Urinary bladder (tissue), 4 donors: Measurements from ENCODE around the gene ZC3H7B. TPM values are rescaled to one million over a fixed set of nuclear protein-coding genes. Genes with fewer than 3 reads are reported as not detected.

Experiments used
- DNase-seq: peaks from one replicate; pipeline ENCODE4 v3.0.0-alpha.2; 2015; ENCODE audit errors: extremely low spot score
- H3K27ac ChIP-seq: one replicate; pipeline ENCODE4 v1.5.1; 2013; ENCODE audit warnings: low read depth, mild to moderate bottlenecking, moderate library complexity
- H3K36me3 ChIP-seq: one replicate; pipeline ENCODE4 v1.6.1; 2013; ENCODE audit warnings: mild to moderate bottlenecking, moderate library complexity; ENCODE audit not compliant: insufficient read depth
- H3K4me1 ChIP-seq: one replicate; pipeline ENCODE4 v1.6.1; 2013; ENCODE audit warnings: mild to moderate bottlenecking, moderate library complexity; ENCODE audit not compliant: insufficient read depth
- H3K4me3 ChIP-seq: one replicate; pipeline ENCODE4 v1.5.1; 2013; ENCODE audit warnings: low read depth, low read length
- WGBS: extraction: QIAGEN DNeasy Blood & Tissue Kit; methylation state at CpG from one replicate; pipeline ENCODE4 v1.1.7; 2013; 5-methylcytosine and 5-hydroxymethylcytosine counted together
- polyA plus RNA-seq: library from polyadenylated mRNA; stranded (reverse); fragments of 200-250 nt; gene quantifications from one replicate; pipeline ENCODE4 v1.2.3, GENCODE V29; 2013
- total RNA-seq: library from RNA; depleted of rRNA; stranded (reverse); fragments of >200 nt; gene quantifications from one replicate; pipeline ENCODE4 v1.2.3, GENCODE V29; 2014
- donor health status: healthy with polysubstance abuse.
- donor health status: healthy.

Gene ZC3H7B
- total and polyA plus RNA-seq, 2 donors, result 30.0 to 42.1 TPM

DNA sequence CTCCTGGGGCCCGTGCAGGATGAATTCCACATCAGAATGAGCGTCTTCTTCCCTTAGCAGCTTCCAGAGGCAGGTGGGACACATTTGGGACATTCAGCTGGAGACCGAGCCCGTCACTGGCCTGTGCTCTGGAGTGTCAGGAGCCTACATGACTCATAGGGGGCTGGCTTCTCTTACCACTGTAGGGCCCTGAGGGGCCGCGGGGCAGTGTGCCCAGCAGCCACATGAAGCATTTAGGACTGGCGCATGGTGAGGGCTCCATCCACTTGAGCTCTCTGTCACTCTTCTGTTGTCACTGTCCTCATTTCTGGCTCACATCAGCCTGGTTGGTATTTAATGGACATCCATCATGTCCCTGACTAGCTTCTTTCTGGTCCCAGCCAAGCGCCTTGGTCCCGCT is 42.4 kb downstream of the ZC3H7B start:
- Histone ChIP-seq H3K4me1 (no peaks in the 10 kb centered on the region), H3K4me3 (no peak overlapping the region), H3K27ac (no peak overlapping the region), H3K36me3 (peaks cover 4% of the 10 kb centered on the region)
- no peak for DNase-seq
- WGBS, result 96% methylated on average over 9 of the region's 9 CpGs

DNA sequence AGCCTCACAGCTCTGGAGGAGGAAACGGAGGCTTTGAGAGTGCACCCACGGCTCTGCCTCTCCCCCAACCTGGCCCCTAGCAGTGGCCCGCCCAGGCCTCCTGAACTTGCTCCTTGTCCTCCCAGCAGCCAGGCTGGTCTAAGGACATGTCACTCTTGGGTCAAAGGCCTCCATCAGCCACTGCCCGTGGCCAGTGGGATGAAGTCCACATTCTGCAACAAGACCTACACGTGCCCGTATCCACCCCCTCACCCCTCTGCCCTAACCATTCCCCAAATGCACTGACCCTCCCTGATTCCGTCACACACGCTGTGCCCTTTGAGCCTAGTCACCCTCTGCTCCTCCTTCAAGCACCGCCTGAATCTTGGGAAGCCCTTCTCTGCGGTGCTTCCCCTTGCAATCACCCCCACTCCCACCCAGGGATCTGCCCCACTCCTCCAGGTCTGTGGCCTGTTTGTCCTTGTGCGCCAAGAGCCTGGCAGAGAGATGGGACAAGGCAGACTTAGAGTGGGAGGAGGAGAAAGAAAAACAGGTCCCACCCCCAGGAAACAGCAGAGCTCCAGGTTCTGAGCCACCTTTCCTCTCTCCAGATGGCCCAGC is 43.0 kb downstream of the ZC3H7B start:
- H3K36me3 ChIP-seq, result peaks cover 6% of the 10 kb centered on the region

DNA sequence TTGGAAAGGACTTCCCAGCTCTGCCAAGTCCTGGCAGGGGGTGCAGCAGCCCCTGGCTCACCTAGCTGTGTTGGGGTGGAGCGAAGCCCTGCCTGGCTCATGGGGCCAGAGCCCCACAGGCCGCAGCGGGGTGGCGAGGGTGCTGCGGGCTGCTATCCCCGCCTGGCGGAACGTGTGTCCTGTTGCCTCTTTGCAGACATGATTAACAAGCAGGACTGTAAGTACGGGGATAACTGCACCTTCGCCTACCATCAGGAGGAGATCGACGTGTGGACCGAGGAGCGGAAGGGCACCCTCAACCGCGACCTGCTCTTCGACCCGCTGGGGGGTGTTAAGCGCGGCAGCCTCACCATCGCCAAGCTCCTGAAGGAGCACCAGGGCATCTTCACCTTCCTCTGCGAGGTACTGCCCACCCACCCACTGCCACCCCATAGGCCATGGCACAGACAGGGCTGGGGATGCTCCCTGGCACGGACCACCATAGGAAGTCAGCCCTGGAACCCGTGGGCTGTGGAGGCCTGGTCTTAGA is 44.5 kb downstream of the ZC3H7B start:
- DNase-seq, result no peak
- 95% methylated on average over 24 of the region's 24 CpGs for WGBS
- no peaks in the 10 kb centered on the region for H3K4me1 ChIP-seq
- peaks cover 4% of the 10 kb centered on the region for H3K36me3 ChIP-seq
- H3K27ac ChIP-seq, result no peak overlapping the region
- no peak overlapping the region for H3K4me3 ChIP-seq

More for the DNA sequence above, 43.0 kb downstream of the ZC3H7B start:
- no peak overlapping the region for H3K4me3 ChIP-seq
- DNase-seq, result no peak
- no peak overlapping the region for H3K27ac ChIP-seq
- H3K4me1 ChIP-seq, result no peaks in the 10 kb centered on the region
- WGBS, result 91% methylated on average over 11 of the region's 11 CpGs

DNA sequence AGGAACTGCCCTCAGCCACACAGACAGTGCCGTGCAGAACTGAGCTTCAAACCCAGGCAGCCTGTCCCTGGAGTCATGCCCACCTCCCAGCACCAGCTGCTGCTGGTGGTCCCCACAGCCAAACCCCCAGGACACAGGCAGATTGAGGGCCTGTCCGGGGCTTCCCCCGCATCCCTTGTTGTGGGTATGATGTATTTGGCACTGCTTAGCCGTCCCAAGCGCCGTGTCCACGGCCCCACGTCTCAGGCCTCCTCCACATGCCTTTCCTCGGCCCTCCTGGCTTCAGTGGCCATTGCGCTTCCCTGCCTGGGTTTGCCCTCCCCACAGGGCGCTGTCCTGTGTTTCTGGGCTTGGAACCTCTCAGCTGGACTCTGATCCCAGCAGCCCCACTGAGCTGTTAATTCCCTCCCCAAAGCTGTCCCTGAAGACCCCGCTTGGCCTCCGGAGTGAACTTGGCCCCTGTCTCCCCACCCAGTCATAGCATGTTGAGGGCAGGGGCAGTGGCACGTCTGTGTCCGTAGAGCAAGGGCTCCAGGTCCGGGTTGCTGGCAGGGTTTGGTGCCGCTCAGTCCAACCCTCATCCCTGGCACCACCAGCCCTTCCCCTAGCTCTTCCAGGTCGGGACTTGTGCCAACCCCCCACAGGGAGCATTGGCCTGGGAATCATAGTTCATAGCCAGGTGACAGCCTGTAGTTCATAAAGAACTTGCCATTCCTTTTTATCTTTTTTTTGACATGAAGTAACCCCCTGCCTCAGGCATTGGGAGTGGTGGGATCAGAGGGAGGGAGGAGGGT is 45.9 kb downstream of the ZC3H7B start:
- Histone ChIP-seq H3K36me3 (peaks cover 7% of the 10 kb centered on the region), H3K27ac (no peak overlapping the region), H3K4me3 (no peak overlapping the region), H3K4me1 (no peaks in the 10 kb centered on the region)
- 92% methylated on average over 18 of the region's 18 CpGs for WGBS
- no peak for DNase-seq

DNA sequence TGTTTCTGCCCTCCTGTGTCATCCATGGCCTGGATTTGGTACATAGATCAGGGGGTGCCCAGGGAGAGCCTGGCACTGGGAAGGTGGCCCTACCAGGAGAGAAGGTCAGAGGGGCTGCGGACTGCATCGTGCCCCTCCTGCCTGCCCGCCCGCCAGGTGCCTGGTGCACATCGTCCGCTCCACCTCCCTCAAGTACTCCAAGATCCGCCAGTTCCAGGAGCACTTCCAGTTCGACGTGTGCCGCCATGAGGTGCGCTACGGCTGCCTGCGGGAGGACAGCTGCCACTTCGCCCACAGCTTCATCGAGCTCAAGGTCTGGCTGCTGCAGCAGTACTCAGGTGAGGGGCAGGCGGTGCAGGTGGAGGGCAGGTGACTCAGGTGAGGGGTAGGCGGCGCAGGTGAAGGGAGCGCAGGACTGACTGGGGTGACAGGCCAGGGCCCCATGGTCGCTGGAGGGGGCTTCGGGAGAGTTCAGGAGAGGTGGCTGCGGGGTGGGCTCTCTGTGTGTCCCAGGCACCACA is 47.7 kb downstream of the ZC3H7B start:
- Histone ChIP-seq H3K27ac (no peak overlapping the region), H3K4me1 (no peaks in the 10 kb centered on the region), H3K4me3 (no peak overlapping the region), H3K36me3 (peaks cover 7% of the 10 kb centered on the region)
- WGBS, result 97% methylated on average over 22 of the region's 22 CpGs
- DNase-seq, result no peak

DNA sequence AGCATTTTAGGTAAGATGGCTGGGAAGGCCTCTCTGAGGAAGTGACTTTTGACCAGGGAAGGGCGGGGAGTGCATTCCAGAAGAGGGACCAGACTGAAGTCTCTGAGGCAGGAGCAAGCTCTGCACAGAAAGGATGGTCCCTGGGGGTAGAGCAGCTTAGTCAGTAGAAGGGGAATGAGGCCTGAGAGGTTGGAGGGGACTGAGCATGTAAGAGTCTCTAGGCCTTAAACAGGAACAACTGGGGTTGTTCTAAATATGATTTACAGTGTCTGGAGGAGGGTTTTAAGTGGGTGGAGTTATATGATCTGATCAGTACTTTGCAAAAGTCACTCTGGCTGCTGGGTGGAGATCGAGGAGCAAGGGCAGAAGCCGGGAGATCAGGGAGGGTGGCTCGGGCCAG is 48.8 kb downstream of the ZC3H7B start:
- Histone ChIP-seq H3K4me3 (no peak overlapping the region), H3K27ac (no peak overlapping the region), H3K36me3 (peaks cover 7% of the 10 kb centered on the region), H3K4me1 (no peaks in the 10 kb centered on the region)
- no peak for DNase-seq
- WGBS, result 86% methylated on average over 4 of the region's 4 CpGs

DNA sequence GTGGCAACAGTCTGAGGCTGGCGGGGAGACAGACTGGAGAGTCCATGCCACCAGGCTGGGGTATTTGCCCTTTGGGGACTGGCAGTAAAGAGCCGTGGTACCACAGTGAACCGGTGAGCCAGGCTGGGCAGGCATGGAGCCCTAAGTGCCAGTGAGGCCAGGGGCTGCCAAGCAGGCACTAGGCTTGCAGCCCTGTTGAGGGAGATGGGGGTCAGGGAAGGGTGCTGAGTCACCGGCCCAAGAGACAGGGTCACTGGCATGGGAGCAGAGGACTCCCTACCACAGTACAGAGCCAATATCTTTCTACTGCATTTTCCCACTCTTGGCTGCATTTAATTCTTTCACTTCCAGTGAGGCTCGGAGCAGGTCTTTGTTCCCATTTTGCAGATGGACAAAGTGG is 49.7 kb downstream of the ZC3H7B start:
- DNase-seq, result no peak
- WGBS, result 97% methylated on average over 5 of the region's 5 CpGs

DNA sequence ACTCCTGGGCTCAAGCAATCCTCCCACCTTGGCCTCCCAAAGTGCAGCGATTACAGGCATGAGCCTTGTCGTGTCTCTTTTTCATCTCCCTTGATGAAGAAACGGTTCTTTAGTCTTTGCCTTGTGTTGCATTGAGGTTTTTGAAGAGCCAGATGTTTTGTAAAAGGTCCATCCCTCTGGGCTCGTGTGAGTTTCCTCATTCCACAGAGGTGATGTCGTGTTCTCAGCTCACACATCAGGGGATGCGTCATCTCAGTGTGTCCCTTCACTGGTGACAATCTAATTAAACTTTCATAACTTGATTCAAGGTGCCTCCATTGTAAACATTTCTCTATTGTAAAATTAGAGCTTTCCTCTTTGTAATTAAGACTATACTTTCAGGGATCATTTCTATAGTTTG is 50.7 kb downstream of the ZC3H7B start:
- no peak for DNase-seq
- Histone ChIP-seq H3K36me3 (peaks cover 6% of the 10 kb centered on the region), H3K4me3 (no peak overlapping the region), H3K27ac (no peak overlapping the region), H3K4me1 (no peaks in the 10 kb centered on the region)
- 65% methylated on average over 6 of the region's 6 CpGs for WGBS

More for the DNA sequence above, 49.7 kb downstream of the ZC3H7B start:
- H3K27ac ChIP-seq, result no peak overlapping the region
- no peak overlapping the region for H3K4me3 ChIP-seq
- peaks cover 7% of the 10 kb centered on the region for H3K36me3 ChIP-seq
- H3K4me1 ChIP-seq, result no peaks in the 10 kb centered on the region

DNA sequence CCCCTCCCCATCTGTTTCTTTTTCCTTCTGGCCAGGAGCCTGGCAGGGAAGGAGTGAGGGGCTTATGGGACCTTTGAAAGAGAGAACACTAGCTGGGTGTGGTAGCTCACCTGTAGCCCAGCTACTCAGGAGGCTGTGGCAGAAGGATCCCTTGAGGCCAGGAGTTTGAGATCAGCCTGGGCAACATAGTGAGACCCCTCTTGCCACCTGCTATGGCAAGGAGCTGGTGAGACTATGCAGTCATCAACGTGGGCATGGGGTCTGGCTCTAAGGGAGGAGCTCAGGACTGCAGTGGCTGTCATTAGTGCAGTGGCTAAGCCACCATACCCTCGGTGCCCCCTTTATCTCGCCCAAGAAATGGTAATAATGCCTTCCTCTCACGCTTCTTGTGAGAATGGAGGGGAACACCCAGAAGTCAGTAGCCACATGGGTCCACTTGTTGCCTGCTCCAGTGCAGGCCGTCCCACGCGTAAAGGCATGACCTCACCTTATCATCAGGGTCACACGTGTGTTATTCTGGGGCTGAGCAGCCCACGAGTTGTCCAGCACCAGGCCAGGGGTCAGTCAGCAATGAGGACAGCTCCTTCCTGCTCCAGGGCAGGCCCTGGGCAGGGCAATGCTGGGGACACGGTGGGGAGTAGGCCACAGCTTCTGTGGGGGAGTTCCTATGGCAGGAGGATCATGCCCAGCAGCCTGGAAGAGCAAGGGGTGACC is 52.7 kb downstream of the ZC3H7B start:
- Histone ChIP-seq H3K27ac (no peak overlapping the region), H3K36me3 (peaks cover 2% of the 10 kb centered on the region), H3K4me1 (no peaks in the 10 kb centered on the region), H3K4me3 (no peak overlapping the region)
- 87% methylated on average over 10 of the region's 10 CpGs for WGBS
- no peak for DNase-seq

DNA sequence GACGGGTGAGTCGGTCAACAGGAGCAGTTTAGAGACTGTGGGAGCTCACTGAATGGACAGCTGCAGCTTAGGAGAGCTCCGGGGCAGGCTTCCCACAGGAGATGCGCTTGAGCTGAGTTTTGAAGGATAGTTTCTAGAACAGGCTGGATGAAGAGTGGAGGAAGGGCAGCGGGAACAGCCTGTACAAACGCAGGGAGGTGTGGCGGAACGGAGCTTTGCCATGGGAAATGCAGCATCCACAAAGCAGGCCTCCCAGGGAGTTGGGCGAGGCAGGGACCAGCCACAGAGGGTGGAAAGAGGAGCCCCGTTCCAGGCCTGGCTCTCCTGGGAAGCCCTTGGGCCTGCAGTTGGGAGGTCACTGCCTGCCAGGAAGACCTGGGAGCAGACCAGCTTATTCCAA is 53.7 kb downstream of the ZC3H7B start:
- no peak for DNase-seq
- H3K4me1 ChIP-seq, result no peaks in the 10 kb centered on the region
- peaks cover 2% of the 10 kb centered on the region for H3K36me3 ChIP-seq
- WGBS, result 89% methylated on average over 10 of the region's 10 CpGs
- H3K27ac ChIP-seq, result no peak overlapping the region
- H3K4me3 ChIP-seq, result no peak overlapping the region

DNA sequence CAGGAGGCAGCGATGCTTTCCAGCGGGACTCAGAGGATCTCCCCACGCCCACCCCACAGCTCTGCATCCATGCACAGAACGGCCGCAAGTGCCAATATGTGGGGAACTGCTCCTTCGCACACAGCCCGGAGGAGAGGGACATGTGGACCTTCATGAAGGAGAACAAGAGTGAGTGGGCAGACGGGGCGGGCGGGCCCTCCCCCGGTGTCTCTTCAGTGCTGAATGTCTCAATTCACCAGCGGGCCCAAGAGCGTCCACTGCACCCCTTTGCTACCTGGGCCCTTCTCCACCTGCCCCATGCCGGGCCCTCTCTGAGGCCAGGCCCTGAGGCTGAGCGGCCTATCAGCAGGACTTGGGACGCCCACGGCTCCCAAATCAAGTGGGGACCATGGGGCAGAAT is 54.6 kb downstream of the ZC3H7B start:
- H3K4me3 ChIP-seq, result no peak overlapping the region
- peaks cover 2% of the 10 kb centered on the region for H3K36me3 ChIP-seq
- DNase-seq, result no peak
- H3K4me1 ChIP-seq, result no peaks in the 10 kb centered on the region
- H3K27ac ChIP-seq, result no peak overlapping the region
- 95% methylated on average over 17 of the region's 17 CpGs for WGBS

DNA sequence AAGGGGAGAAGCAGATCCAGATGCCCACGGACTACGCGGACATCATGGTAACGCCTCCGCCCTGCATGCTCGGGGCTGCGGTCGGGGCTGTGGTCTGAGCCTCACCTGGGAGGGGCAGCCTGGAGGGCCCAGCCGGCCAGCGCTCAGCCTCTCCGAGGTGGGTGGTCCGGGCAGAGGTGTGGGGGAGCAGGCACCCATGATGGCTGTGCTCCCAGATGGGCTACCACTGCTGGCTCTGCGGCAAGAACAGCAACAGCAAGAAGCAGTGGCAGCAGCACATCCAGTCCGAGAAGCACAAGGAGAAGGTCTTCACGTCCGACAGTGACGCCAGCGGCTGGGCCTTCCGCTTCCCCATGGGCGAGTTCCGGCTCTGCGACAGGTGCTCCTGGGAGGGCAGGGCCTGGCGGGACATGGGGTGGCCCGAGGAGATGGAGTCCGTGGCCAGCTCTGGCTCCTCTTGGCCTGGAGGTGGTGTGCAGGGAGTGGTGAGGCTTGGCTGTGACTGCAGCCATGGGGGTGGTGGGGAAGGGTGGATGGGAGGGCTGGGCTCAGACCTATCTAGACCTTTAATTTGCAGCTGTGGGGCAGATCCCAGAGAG is 55.2 kb downstream of the ZC3H7B start:
- Histone ChIP-seq H3K4me1 (no peaks in the 10 kb centered on the region), H3K36me3 (no peaks in the 10 kb centered on the region), H3K27ac (no peak overlapping the region), H3K4me3 (no peak overlapping the region)
- no peak for DNase-seq
- WGBS, result 92% methylated on average over 25 of the region's 25 CpGs

DNA sequence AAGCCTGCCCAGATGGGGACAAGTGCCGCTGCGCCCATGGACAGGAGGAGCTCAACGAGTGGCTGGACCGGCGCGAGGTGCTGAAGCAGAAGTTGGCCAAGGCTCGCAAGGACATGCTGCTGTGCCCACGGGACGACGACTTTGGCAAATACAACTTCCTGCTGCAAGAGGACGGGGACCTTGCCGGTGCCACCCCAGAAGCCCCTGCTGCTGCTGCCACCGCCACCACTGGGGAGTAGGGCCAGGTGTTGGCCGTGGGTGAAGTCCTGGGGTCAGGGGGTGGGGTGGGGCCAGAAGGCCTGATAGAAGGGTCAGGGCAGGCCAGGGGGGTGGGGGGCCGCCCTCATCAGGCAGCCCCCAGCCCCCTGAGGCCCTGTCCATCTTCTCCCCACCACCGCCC is 55.9 kb downstream of the ZC3H7B start:
- 92% methylated on average over 16 of the region's 16 CpGs for WGBS
- no peak for DNase-seq
- Histone ChIP-seq H3K4me1 (no peaks in the 10 kb centered on the region), H3K36me3 (no peaks in the 10 kb centered on the region), H3K4me3 (no peak overlapping the region), H3K27ac (no peak overlapping the region)
